Stimulated activated CD8-positive, alpha-beta memory T cell treated with anti-CD3 and anti-CD28 coated beads, Interleukin-15, amount 100 ng/mL, for 4 hours (primary cell): ENCODE data around the gene UXS1.

Experiments
- DNase-seq, 2 donors: peaks; one replicate each; pipeline ENCODE4 v3.0.0-alpha.2; 2020; ENCODE audit warnings: low read depth in 2 of 2

Gene UXS1

DNA sequence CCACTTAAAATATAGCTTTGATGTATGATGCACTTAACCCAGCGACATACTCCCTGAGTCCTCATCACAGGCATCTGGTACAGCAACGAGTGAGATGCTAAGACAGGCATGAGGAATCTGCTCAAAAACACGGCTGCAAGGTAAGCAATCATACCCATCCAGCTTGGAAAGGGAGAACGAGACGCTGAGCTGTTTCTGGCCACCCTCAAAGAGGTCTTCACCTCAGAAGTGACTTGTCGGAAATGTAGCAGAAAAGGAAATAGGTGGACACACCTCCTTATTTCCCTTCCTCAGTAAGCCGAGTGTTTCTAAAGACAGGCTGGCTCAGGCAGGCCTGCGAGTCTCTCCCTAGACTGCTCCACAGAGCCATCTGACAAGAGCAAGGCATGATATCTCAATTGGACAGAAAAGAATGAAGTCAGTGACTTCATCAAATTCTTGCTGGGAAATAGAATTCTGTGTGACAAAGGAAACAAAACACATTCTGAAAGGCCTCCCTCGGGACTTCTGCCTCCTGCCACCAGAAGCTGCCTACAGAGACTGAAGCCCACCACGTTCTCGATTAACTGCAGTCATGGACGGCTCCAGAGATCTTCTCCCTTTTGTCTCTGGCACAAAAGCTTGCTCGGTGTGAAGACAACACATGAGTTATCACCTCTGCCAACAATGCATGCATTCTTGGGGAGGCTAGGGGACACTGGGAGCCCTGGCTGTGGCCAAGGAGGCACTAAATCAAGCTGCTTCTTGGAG lies 84.3 kb downstream of the UXS1 start:
- no peak for DNase-seq

DNA sequence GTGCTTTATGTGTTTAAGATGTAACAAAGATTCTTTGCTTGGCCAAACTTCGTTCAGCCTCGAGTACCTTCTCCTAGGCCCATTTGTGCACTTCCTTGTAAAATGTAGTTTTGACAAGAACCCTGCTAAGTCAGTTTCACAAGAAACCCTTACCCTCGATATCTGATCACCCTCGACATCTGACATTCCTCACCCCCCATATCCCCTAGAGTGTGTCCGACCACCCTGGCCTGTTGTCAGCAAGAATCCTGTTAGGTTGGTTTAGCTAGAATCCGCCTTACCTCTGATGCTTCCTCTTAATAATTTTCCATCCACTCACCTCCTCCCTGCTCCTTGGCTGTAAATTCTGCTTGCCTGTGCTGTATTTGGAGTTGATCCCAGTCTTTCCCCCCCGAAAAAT lies 85.3 kb downstream of the UXS1 start:
- no peak for DNase-seq

- DNase-seq, result no peak
Measured at GRCh38 chr2:106108351-106108750, 85.8 kb downstream of the UXS1 start.

GRCh38 chr2:106107509-106108131 lies 86.5 kb downstream of the UXS1 start:
- DNase-seq, result no peak

DNA sequence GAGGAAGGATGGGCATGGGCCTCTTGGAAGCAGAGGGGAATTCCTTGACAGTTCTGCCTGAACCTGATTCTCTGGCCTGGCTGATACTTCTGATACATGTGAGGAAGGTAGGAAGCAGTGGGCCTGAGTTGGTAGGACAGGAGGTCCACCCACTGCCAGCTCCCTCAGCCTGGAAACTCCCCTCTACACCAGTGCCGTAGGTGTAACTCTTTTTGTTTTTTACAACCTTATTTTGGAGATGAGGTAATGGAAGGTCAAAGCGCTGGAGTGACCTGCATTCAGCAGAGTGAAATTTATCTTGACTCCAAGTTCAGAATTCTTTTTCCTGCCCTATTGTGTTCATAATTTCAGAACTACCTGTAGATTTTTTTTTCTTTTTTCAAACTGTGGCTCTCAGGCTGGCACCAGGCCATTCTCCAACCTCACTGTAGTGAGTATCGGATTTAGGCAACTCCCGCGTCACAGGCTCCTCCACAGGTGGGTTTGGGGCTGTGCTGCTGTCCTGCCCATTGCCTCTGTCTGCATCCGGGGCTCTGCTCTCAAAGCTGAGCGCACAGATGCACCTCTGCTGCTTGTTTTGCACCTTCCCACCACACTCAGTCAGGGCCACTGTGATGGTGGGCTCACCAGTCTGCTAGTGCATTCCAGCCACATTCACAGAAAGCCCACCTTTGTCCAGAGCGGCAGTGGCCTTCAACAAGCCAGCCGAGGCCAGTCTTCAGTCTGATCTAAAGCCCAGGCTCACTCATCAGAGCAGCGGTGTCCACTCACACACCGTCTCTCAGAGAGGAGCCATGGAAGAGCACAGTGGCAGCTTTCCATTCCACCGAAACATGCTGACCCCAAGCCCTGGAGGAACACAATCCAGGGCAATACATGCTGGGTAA lies 87.2 kb downstream of the UXS1 start:
- DNase-seq, result no peak

GRCh38 chr2:106105151-106105922 lies 88.8 kb downstream of the UXS1 start:
- no peak for DNase-seq

- DNase-seq, result peak in 1 of 2 donors; percentile 43
Measured at GRCh38 chr2:106104332-106105062, 89.6 kb downstream of the UXS1 start.

- no peak for DNase-seq
Measured at GRCh38 chr2:106099691-106100090, 94.4 kb downstream of the UXS1 start.

DNA sequence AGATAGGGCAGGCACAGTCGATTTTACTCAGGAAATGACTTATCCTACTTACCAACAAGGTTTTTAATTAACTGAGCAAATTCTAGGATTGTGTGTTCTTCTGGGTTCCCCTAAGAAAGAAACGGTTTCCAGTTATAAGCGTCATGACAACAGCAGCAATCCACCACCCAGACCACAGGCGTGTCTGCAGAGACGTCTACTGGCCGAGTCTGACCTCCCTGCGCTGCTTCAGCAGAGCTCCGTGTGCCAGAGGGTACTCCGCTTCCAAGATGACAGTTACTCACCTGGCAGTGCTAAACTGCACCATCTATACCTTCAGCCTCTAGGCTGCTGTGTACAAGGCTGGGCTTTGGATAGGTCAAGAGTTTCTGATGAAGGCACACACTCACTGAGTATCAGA lies 95.4 kb downstream of the UXS1 start:
- no peak for DNase-seq

DNA sequence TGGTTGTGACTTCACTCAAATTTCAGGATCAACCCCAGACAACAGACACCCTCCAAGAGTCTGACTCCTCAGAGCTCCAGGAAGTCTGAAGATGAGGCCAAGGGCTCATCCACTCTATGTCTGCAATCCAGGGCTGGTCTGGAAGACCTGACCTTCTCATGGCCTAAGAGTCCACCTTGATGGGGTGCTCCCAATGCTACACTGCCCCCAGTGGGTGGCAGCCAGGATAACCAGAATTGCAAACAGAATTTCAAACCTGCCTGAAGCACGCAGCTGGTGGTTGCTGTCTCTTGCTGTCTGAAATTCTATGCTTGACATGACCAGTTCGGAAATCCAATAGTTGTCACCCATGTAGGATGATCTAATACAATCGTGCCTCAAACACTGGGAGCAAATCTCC lies 96.0 kb downstream of the UXS1 start:
- DNase-seq, result no peak

DNA sequence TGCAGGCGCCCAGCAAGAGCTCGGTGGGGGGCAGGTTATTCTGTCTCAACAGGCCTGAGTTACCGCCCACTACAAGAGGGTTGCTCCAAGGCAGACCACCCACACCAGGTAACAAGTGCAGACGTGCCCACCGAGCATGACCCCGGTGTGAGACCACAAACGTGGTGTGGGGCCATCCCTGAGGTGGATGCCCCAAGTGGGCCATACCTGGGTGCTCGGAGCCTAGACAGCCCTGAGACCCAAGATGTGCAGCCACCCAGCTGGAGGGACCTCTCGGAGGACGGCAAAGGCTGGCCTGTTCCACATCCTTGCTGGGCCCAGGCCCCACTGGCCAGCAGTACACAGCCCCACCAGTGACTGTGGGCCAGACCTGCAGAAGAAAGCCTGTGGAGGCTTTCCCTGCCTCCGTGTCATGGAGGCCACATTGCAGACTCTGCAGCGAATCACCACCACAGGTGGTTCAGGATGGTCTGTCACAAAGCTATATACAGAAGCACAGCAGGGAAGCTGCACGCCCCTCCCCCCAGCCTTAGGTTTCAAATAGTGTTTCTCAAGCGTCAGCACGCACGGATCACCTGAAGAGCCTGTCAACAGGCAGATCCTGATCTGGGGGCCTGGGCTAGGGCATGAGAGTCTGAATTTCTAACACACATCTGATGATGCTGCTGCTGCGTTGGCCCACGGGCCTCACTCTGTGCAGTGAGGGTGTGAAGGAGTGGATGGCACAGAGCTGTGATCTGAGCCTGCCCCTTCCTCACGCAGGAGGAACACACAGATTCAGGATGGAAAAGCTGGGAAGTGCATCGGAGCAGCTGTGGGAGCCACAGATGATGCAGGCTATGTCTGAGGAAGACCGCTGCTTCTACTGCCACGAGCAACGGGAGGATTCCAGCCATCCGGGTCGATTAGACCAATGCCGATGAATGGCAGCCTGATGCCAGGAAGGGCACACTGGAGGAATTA lies 96.8 kb downstream of the UXS1 start:
- no peak for DNase-seq

- DNase-seq, result no peak
Measured at GRCh38 chr2:106096299-106097037, 97.6 kb downstream of the UXS1 start.

GRCh38 chr2:106095478-106096298 lies 98.4 kb downstream of the UXS1 start:
- peak; percentile 46 to 58 for DNase-seq

DNA sequence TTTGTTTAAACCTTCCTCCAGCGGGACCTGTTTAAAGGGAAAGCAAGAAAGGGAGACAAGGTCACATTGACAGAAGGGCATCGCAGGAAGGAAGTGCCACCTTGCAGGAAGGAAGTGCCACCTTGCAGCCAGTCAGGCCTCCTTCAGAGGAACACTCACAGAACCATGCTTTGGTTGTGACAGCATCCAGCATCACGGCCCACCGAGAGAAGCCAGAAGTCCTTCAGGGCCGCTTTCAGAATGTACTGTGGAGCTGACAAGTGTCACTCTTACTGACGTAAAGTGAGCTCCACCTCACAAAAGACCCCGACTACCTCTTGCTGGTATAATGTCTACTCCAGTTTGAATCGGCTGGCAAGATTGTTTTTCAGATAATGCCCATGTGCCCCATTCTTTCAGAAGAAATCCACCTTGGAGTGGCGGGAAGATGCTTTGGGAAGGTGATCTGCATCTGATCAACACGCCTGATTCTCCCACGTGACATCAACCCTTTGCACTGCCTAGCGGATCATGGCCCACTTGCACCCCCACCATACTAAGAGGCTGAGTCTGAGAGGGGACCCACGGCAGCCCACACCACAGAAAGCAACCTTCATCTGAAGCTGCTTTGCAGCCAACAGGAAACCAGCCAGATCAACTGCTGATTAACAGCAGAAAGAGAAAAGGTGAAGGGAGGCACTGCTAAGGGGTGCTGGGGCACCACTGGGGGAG lies 99.8 kb downstream of the UXS1 start:
- peak in 1 of 2 donors; percentile 25 for DNase-seq

DNA sequence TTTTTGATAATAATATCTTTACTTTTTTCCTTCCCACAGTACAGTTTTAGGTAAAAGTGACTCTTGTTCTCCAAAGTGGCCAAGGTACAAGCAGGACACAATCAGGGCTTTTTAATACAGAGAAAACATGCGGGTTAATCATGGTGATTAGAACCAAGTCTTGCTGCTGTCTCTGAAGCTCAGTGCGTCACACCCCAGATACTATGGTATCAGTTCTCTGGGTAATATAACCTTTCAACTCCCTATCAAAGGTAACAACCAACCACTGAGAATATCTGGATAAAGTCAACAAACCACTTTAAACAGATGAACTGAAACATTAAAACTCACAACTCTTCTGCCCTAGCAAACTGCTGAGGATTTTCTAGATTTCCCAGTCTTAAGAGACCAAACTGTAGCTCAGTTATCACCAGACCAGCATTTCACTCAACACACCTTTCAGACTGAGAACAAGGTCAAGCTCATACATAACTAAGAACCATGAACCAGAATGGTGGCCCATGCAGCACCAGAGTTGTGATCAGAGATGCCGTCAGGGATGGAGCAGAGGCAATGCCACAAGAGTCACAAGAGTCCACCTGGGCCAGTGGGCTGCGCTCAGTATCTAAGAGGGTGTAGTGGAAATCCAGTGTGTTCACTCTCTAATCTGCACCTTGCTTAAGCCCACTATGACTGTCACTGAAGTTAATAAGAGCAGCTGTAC lies 103.0 kb downstream of the UXS1 start:
- no peak for DNase-seq

GRCh38 chr2:106089611-106090010 lies 104.5 kb downstream of the UXS1 start:
- no peak for DNase-seq
